Glutamatergic neuron (in vitro differentiated cells): Measurements from ENCODE around the gene NEUROD2. TPM values are rescaled to one million over a fixed set of nuclear protein-coding genes. Genes with fewer than 3 reads are reported as not detected.

Source experiments
- DNase-seq: peaks from one replicate; pipeline ENCODE4 v3.0.0; 2022
- H3K27ac Mint-ChIP-seq: one replicate; pipeline ENCODE4 v1.8.0; 2020; ENCODE audit warnings: mild to moderate bottlenecking, mixed read lengths, inconsistent platforms; ENCODE audit not compliant: unreplicated experiment
- H3K27me3 Mint-ChIP-seq: one replicate; pipeline ENCODE4 v1.8.0; 2020; ENCODE audit warnings: mild to moderate bottlenecking, moderate library complexity, mixed read lengths, inconsistent platforms; ENCODE audit not compliant: unreplicated experiment
- H3K36me3 Mint-ChIP-seq: one replicate; pipeline ENCODE4 v1.8.0; 2020; ENCODE audit warnings: mild to moderate bottlenecking, mixed read lengths, inconsistent platforms; ENCODE audit not compliant: unreplicated experiment
- H3K4me1 Mint-ChIP-seq: one replicate; pipeline ENCODE4 v1.8.0; 2020; ENCODE audit warnings: mild to moderate bottlenecking, low read depth, mixed read lengths, inconsistent platforms; ENCODE audit not compliant: unreplicated experiment
- H3K4me3 Mint-ChIP-seq: one replicate; pipeline ENCODE4 v1.8.0; 2020; ENCODE audit warnings: mild to moderate bottlenecking, mixed read lengths, inconsistent platforms; ENCODE audit not compliant: unreplicated experiment
- H3K9me3 Mint-ChIP-seq: one replicate; pipeline ENCODE4 v1.8.0; 2020; ENCODE audit warnings: mild to moderate bottlenecking, moderate library complexity, mixed read lengths, inconsistent platforms; ENCODE audit not compliant: unreplicated experiment
- total RNA-seq: library from RNA; stranded (reverse); fragmentation: NEBNext Ultra II Directional; extraction: Animal tissue kit (Norgen Biotek cat#: 25700); gene quantifications from one replicate; pipeline ENCODE4 v1.2.1, GENCODE V29; 2021; ENCODE audit not compliant: unreplicated experiment
- TF ChIP-seq, protein P1 (sequence below): fragments of 200-600 bp; sonication (generic); IDR thresholded peaks from one replicate; pipeline ENCODE4 v1.5.0; 2021; ENCODE audit not compliant: partially characterized antibody, unreplicated experiment

The NEUROD2 gene
- total RNA-seq, 1 donor from 2014 or later: 6.3 TPM

DNA sequence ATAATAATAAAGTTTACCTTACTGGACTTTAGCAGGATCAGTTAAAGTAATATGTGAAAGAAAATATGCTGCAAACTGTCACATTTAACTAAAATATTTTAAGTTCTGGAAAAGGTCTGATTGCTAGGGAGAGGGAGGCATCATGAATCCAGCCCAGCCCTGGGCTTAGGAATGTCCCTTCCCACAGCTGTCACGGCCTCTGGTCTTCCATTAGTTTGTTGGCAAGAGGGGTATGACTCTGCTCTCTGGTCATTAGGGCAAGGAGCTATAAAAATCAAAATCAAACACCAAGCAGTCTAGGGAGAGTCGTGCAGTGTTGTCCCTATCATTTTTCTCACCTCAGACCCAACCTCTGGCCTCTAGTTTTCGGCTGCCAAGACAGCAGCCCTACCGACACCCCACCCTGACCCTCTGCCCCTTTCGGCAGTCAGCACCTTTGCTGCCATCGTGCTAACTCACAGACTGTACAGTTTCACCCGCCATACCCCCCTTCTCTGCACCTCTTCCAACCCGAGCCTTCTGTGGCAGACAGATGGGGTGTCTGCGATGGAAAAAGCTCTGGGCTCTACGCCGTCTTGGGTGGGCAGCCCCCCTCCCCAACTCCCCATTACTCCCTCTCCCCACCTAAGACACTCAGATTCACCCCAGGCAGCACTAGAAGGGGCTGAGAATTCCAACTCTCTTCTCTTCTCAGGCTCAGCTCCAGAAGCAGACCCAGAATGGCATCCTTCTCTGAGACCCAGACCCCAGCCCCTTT, 41.4 kb downstream of the NEUROD2 start:
- peaks cover 16% of the 10 kb centered on the region for H3K36me3 Mint-ChIP-seq
- no peak overlapping the region for H3K27ac Mint-ChIP-seq
- H3K27me3 Mint-ChIP-seq: peaks cover 3% of the 10 kb centered on the region

DNA sequence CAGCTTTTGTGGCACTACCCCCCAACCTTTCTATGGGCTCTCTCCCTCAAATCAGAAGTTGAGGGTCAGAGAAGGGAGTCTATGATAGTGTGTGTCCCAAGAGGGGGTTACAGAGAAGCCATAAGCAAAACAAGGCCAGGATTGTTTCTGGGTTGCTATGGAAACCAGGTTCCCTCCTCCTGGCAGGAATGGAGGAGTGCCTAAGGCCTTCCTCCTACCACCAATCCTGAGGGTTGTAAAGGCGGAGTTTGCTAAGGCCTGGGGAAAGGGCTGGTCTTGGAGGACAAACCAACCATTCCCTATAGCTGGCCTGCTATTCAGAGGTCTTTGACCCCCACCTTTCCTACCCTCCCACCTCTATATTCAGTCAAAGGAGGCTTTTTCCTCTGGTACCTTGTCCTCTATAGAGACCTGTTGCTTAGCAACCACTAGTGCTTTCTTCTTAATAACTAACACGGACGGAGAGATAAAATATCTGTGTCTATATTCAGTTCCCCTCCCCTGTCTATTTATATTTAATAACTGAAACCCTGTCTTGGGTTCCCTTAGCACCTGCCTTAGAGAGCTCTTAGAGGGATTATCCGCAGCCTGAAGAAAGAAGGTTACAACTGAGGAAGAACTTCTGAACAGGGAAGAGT, 43.4 kb downstream of the NEUROD2 start:
- Mint-ChIP-seq H3K27me3 (no peaks in the 10 kb centered on the region), H3K36me3 (peaks cover 12% of the 10 kb centered on the region), H3K4me3 (no peak overlapping the region), H3K4me1 (peaks cover 10% of the 10 kb centered on the region), H3K27ac (no peak overlapping the region), H3K9me3 (peaks cover 2% of the 10 kb centered on the region)
- TF ChIP-seq, protein P1, sequence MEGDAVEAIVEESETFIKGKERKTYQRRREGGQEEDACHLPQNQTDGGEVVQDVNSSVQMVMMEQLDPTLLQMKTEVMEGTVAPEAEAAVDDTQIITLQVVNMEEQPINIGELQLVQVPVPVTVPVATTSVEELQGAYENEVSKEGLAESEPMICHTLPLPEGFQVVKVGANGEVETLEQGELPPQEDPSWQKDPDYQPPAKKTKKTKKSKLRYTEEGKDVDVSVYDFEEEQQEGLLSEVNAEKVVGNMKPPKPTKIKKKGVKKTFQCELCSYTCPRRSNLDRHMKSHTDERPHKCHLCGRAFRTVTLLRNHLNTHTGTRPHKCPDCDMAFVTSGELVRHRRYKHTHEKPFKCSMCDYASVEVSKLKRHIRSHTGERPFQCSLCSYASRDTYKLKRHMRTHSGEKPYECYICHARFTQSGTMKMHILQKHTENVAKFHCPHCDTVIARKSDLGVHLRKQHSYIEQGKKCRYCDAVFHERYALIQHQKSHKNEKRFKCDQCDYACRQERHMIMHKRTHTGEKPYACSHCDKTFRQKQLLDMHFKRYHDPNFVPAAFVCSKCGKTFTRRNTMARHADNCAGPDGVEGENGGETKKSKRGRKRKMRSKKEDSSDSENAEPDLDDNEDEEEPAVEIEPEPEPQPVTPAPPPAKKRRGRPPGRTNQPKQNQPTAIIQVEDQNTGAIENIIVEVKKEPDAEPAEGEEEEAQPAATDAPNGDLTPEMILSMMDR: no peak
- DNase-seq: no peak

More for the DNA sequence above, 41.4 kb downstream of the NEUROD2 start:
- no peak for DNase-seq
- Mint-ChIP-seq H3K4me1 (peaks cover 8% of the 10 kb centered on the region), H3K9me3 (peaks cover 5% of the 10 kb centered on the region), H3K4me3 (no peak overlapping the region)
- TF ChIP-seq, protein P1: no peak

DNA sequence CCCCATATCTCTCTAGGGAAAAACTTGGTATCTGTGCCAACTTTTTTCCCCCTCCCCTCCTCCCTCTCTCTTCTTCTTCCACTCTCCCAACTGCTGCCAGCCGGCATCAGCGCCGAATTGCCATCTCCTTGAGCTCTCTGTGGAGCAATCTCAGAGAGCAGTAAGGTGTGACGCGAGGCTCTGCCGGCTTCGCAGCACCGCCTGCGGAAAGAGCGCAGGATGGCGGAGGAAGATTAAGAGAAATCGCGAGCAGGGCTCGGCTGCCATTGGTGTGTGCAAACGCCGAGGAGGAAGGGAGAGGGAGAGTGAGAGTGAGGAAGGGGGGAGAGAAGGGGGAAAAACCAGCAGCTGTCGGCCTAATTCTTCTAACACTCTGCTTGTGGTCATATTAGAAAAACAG, 44.2 kb downstream of the NEUROD2 start:
- Mint-ChIP-seq H3K9me3 (peaks cover 2% of the 10 kb centered on the region), H3K27me3 (no peaks in the 10 kb centered on the region), H3K36me3 (peaks cover 12% of the 10 kb centered on the region), H3K4me1 (peaks cover 10% of the 10 kb centered on the region), H3K27ac (no peak overlapping the region), H3K4me3 (peak overlapping the region; percentile 71)
- DNase-seq: peak; percentile 23
- TF ChIP-seq, protein P1: no peak

DNA sequence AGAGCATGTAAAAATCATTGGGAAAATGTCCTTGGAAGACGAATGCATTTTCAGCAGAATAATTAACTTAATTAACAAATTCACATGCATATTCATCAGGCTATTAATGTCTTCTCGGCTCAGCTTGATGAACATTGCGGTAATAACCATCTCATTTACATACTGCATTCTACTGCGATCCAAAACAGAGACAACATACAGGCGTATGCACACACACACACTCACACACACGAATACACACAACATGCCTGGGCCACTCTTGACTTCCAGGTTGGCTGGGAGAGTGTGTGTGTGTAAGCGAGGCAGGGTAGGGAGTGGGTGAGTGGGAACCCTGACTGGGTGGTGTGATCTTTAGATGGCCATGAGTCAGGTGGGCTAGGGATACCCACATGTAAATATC, 44.7 kb downstream of the NEUROD2 start:
- TF ChIP-seq, protein P1: no peak
- DNase-seq: no peak
- no peak overlapping the region for H3K4me3 Mint-ChIP-seq

DNA sequence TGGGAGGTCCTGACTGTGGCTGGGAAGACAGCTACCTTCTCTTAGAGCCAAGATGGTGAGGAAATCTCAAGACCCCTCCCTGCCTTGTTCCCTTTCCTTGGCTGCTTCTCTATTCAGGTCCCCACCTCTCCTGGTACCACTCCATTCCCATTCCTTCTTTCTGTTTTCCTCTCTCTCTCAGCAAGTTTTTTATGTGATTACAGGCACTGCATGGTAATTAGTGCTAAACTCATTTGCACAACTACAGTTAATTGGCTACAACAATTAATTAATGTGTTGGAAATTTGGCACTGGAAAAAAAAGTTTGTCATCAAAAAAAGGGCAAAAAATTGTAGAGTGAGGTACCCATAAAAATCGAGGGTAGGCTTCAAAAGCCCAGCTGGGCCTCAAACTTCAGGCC, 45.3 kb downstream of the NEUROD2 start:
- TF ChIP-seq, protein P1: no peak
- Mint-ChIP-seq H3K4me1 (peaks cover 10% of the 10 kb centered on the region), H3K27ac (no peak overlapping the region), H3K36me3 (peaks cover 5% of the 10 kb centered on the region), H3K27me3 (no peaks in the 10 kb centered on the region), H3K9me3 (no peaks in the 10 kb centered on the region), H3K4me3 (no peak overlapping the region)
- no peak for DNase-seq

More for the DNA sequence above, 44.7 kb downstream of the NEUROD2 start:
- no peaks in the 10 kb centered on the region for H3K27me3 Mint-ChIP-seq
- H3K9me3 Mint-ChIP-seq: no peaks in the 10 kb centered on the region
- peaks cover 10% of the 10 kb centered on the region for H3K4me1 Mint-ChIP-seq
- H3K27ac Mint-ChIP-seq: no peak overlapping the region
- peaks cover 7% of the 10 kb centered on the region for H3K36me3 Mint-ChIP-seq
